CD4-positive, alpha-beta T cell treated with Interleukin-12 subunit alpha and Interleukin-12 subunit beta, for 1 hour (primary cell): ENCODE measurements around the gene DQX1.

Experiments
- DNase-seq: peaks from one replicate; pipeline ENCODE4 v3.0.0-alpha.2; 2020

DQX1 gene

DNA sequence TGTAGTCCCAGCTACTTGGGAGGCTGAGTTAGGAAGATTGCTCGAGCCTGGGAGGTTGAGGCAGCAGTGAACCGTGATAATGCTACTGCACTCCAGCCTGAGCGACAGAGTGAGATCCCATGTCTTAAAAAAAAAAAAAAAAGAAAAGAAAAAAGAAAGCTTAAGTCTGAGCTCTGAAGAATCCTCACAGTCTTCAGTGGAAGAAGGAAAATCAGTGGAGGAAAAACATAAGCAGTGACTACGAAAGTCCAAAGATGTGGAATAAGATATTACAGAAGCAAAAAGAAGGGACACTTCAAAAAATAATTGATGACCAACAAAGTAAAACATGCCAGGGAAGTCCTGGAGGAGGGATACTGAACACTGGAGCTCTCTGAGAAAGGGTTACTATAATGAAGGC, 15.8 kb downstream of the DQX1 start:
- no peak for DNase-seq

DNA sequence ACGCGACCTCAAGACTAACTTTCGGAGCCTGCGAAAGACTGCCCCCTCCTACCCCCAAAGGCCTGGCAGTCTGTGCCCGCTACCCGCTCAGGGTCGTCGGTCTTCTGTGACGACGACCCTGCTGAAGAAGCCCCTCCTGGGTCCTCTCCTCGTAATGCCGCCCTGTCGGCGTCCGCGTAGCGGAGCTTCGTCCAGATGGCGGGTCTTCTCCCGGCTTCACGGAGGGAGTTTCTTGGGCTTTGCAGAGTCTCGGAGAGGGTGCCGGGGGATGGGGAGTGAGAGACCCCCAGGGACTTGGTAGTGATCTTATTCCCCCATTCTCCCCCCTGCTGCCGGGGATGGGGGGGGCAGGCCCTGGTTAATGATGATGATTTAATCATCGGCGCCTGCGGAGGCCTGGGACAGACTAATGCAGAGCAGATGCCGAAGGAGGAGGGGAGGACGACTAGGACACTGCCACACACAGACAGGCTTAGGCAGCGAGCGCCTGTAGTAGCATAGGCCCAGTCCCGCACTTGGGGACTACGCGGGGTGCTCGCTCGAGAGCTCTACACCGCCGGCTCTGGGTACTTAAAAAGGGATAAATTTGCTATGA, 18.0 kb downstream of the DQX1 start:
- DNase-seq, result no peak

DNA sequence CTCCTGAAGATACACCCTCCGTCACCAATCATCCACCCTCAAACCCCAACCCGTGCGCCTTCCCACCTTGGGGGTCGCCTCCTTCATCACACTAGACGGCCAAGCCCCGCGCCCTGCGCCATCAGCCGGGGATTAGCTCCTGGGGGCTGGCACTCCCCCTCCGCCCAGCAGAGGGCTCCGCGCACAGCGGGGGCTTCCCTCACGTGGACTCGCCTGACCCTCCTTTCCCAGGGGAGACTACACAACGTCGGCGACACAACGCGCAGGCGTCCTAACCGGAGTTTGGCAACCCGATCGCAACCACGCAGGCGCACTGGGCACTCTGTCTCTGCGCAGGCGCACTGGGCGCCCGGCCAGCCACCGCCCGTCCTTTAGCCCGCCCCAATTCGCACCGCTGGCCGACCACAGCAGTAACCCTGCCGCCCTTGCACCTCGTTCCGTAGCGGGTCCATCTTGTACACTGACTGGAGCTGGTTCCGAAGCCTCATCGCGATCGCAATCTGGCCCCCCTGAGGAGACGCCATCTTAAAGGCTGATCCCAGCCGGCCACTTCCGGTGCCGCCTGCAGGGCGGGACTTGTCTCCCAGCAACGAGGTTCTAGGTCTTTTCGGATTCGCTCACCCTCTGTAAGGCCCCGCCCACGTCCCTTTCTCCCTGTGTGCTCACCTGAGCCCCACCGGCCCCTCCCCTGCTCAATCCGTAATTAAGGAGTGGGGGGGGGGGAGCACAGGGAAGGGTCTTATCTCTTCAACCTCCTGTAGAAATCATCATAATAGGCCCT, 18.7 kb downstream of the DQX1 start, which contains the start of gene PCGF1:
Gene PCGF1 (minus strand): TSS at position 551 of the 781 bp plus-strand sequence. CDS start 27 bp downstream, at position 524.
- peak; percentile 98 for DNase-seq

DNA sequence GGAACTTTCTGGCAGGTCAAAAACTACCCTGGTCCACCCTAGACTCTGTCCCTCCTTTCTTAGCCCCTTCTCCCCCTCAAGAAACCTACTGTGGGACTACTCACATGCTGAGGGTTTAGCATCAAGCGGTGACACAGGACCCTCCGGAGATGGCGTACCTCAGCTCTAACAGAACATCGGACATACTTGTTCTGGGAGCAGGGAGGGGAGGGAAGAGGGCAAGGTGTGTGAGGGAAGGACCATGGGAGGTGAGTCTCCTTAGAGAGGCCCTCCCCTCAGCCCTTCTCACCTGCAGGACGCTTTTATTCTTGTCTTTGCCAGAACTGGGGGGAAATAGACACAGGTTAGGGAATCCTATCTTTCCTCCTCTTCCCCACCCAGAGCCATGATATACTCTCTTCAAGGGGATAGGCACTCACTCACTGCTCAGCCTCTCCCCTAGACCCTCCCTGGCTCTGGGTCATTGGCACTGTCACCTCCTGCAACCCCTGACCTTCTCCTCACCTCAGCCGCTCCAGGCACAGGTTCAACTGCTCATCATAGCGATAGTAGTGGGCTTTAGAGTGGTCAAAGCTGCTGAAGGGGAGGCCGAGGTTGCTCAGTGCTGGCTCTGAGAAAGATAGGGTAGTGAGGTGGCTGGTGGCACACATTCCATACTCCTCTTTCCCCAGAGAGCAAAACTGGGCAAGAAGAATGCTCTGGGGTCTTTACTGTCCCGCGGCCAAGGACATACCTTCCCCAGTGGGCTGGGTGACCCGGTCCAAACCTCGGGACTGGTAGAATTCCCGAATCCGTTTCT, 20.4 kb downstream of the DQX1 start:
- DNase-seq, result no peak

DNA sequence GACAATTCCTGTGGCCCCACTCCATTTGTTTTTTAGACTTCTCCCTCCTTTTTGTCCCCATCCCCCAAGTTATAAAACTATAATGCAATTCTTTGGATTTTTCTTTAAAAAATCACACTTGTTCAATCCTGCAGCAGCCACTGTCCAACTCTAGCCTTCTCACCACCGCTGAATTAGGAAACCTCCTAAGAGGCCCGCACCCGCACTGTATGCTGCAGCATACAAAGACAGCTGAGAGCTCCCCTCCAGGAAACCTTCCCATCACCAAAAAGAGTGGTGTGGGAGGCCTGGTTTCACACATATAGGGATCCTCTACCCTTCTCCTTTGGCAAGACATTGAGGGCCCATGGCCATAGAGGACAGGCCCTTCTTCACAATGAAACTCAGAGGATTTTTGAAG, 21.4 kb downstream of the DQX1 start:
- no peak for DNase-seq

DNA sequence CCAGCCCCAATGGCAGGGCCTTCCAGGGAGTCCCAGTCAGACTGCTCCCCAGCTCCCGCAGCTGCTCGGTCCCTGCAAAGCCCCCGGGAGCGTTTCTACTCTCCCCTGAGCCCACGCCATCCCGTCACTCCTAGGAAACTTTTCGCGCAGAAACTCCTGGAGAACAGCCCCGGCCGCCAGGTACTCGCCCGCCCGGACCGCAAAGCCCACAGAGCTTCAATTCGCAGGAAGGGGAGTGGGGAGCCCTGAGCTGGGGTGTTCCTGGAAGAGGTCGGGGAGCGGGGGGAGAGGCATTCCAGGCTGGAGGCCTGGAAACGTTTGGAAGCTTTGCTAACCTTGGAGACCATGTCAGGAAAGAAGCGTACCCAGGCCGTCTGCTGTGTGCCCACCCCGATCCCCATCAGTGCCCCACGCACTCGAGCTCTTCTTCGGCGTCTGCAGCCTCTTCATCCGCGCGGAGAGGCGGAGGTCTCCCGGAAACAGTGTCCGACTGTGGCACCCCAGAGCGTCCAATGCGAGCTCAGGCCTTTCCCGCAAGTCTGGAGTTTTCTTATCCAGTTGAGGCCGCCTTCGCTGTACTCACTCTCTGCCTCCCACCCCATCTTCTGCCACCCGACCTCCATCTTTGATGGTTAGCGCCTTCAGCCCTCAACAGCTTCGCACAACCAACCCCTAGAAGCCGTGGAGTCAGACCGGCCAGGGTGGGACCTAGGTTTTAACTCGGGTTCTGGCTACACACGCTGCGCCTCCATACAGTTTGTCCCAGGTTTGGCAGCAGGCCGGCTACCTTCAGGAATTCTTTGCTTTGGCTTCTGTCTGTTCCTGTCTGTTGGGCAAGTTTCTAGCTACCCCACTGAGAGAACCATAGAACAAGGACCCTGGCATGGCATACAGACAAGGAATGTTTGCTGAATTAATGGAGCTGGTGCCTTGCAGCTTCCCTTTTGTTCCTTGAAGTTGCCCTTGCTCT, 22.2 kb downstream of the DQX1 start:
- no peak for DNase-seq

DNA sequence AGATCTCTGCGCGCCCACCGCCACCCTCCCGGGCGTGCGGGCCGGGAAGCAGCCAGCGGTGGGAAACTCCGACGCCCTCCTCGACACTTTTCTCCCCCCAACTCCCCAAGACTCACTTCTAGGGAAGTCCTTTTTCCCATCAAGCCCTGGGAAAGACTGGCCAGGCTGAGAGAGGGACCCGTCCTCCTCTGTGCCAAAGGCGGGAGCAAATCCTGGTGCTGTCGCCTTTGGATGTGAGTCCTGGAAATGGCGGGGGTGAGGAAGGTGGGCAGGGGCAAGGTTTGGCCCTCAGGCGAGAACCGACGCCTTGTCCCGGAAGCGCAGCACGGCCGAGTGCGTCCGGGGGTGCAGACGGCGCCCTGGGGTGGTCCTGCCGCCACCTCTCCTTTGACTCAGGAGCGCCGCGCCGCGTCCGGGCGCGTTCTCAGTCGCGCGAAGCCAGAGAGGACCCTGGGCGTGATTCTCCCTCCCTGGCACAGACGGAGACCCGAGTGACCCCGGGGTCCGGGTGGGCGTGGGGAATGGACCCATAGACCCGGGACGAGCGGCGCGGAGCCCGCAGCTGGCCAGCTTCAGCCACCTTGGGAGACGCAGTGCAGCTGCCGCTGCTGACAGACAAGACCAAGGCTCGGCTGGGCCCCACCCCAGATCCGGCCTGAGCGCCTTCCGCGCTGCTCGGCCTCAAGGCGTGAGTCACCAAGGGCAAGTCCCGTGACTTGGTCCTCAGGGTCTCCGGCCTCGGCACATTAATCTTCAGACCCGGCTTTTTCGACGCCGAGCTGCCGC, 23.1 kb downstream of the DQX1 start:
- DNase-seq, result peak; percentile 48

DNA sequence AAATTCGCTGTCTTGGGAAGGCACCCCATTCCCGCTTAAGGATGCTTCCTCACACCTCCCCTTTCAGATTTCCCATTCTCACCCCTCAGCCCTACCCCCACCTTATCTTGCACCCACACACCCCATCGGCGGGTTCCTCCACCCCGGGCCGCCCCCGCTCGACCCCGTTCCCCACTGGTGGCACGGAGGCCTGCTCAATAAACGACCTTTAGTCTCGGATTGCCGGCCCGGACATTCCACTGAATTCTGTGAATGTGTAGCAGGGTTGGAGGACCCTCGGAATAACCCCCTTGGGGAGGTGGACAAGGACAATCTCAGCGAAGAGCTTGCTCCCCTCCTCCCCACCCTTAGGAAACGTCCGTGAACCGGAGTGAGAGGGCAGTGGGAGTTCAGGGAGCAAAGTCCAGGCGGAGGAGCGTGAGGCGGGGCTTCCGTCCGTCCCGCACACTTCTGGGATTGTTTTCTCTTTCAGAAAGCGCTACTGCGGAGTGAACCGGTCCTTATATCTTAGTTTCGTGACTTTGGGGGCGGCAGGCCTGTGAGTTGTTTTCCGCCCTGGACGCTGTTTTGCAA, 23.8 kb downstream of the DQX1 start:
- DNase-seq, result no peak

DNA sequence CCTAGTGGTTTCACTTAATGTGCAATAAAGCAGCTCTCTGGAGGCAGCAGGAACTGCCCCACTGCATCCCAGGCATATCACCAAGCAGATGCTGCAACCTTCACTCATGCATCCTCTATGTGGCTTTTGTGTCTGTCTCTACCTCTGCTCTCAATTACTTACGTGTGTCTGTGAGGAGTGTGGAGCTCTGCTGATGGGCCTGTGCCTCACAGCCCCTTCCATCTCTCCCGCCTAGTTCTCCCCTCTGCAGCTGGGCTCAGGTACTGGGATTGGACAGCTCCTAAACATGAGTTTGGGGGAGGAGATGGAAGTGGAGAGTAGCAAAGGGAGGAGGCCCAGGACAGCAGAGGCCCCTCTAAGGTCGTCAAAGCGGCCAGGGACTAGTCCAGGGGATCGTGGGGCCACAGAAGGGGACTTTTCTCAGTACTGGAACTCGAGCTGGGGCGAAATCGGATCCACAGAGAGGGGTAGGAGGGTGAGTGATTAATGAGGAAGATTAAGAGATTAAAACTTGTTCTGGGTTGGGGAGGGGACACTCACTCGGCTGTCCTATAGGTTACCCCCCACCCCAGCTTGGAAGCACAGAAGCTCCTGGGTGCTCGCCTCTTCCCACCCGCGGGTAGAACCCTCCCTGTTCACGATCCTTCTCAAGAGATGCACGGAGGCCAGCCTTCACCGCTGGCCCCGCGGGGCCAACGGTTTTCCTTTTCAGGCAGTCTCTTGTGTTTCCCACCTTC, 24.5 kb downstream of the DQX1 start:
- DNase-seq, result no peak

DNA sequence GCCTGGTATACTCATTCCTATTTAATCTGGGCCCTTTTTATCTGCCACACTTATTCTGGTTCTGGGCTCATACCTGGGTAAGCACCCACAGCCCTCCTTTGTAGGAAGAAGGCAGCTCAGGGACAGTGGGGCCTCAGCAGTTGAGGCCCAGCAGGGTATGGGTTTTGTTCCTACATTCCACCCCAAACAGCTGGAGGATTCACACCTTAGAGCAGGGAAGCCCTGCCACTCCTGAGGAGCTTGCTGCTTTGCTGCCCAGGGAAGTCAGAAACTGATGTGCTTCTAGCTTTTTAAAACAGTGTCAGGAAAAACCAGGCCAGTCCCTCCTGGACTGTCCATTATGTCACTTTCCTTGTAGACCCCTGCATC, 25.5 kb downstream of the DQX1 start:
- DNase-seq, result no peak

DNA sequence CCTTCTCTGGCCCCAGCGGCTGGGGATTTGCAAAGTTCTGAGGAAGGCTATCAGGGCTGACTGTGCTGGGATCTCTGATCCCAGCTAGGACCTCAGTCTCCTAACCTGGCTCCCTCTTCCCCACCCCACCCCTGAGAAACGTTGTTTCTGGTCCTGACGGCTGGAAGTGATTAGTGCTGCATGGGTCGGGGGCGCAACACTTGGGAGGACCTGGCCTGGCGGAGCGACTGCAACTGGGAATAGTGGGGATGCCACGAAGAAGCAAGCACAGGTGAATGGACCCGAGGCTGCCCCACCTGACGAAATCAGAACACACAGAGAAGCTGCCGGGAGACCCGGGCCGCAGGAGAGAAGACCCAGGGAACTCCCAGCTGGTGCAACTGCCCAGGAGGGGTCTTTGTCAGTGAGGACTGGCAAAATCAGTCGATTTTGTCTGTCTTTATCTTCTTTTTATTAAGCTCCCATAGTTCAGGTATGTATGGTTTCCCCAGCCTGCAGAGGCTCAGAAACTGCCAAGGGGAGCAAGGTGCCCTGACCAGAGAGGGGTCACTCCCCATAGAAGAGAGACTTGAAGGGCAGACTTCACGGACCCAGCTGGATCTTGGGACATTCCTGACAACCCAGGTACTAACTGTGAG, 26.0 kb downstream of the DQX1 start:
- DNase-seq, result no peak

DNA sequence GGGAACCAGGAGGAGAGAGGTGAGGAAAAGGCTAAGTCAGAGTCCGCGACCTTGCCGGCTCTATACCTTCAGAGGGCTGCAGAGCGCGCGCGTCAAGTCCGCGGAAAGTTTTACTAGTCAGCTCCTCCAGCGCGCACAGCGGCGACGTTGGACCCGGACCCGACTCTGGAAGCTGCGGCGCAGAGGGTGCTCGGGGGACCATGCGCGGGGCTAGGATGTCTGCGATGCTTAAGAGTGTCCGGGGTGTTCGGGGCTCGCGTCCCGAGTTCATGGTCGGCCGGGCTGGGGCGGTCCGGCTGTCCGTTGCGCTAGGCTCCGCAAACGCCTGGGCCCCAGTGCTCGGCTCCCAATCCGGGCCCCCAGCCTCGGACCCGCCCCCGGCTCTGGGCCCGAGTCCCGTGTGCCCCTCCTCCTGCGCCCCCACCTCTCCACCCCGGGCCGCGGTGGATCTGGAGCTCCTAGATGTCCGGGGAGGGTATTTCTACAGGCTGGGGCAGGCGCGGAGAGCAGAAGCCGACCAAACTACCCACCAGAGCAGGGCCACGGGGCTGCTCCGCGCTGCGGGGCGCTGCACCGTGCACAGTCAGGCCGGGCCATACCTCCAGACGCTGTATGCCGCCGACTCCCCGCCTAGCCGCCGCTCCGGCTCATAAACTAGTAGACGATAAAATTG, 26.6 kb downstream of the DQX1 start, which contains the start of gene LBX2:
Gene LBX2 (minus strand): TSS at position 337 of the 673 bp plus-strand sequence. CDS start 66 bp downstream, at position 271.
- DNase-seq, result no peak

DNA sequence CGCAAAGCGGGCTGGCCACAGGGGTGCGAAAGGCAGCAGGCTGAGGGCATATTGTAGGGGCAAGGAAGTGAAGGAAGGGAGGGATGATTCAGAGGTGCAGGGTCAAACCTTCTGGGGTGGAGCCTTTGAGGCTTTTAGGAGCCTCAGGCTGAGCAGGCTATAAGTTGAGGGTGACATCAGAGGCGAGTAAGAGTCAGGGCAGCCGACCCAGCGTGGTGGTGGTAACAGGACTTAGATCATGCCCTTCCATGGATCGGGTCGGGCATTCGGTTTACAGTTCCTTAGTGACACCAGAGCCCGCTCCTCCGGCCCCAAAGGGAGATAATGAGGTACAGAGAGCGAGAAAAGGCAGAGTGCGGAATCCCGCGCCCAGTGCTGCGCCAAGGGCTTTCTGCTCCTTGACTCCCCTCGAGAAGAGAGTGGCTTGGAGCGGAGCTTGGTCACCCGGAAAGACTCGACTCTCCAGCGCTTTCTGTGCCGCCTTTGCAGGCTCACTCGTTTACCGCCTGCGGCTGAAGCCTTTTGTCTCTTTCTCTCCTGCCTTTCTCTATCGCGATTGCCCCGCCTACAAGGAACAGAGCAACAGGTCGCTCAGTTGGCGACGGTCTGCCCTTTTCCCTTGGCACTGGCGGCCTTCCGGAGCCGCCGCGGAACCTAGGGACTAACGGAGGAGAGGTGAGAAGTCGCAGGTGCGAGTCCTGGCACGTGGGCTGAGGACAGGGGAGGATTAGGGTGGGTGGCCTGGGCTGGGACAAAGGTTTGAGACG, 27.3 kb downstream of the DQX1 start:
- DNase-seq, result no peak

DNA sequence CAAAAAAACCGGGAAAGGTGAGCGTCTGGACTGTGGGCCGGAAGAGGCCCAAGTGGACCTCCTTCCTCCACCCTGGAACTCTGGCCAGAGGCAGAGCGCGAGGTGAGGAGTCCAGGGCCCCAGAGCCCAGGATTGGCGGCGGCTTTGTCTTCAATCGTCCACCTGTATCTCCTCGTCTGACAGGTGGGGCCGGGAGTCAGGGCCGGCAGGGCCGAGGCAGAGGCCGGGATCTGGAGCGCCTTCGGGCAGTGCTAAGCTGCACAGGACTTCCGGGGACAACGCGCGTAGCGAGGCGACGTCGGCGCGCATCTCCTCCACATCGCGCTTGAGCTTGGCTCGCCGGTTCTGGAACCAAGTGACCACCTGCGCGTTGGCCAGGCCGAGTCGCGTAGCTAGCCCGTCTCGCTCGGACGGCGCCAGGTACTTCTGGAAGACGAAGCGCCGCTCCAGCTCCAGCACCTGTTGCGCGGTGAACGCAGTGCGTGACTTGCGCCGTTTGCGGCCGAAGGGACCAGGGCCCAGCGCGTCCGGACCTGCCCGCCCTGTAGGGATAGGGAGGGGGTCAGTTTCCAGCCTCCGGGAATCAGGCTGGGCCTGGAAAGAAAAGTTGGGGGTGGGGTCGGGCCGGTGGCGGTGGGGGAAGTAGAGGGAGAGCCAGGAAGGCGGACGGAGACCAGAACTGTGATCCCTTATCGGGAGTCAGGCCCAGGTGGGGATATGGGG, 28.1 kb downstream of the DQX1 start:
- peak; percentile 37 for DNase-seq

DNA sequence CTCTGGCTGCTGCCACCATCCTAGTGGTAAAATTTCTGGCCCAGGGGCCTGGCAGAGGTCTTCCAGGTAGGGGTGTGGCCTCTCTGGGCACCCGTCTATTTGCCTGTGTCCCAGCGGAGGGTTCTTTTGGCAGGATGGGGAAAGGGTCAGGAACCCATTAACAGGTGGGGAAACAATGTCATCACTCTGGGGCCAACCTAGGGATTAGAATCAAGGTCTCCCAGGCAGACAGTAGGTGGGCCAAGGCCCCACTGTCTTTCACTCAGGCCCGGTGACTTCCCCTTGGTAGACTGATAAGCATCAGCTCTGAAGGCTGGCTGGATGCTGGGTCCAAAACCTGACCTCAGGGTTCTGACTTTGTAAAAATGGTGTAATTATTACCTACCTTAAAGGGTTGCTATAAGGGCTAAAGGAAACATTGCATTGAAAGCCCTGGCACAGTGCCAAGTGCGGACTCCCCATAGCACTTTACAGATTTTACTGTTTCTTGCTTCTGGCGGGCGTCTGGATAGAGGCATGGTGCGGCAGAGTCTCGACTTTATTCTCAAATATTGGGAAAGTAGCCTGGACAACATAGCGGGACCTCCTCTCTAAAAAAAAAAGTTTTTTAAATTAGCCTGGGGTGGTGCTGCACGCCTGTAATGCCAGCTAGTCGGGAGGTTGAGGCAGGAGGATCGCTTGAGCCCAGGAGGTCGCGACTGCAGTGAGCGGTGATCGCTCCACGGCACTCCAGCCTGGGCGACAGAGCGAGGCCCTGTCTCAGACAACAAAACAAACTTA, 28.8 kb downstream of the DQX1 start:
- DNase-seq, result no peak

DNA sequence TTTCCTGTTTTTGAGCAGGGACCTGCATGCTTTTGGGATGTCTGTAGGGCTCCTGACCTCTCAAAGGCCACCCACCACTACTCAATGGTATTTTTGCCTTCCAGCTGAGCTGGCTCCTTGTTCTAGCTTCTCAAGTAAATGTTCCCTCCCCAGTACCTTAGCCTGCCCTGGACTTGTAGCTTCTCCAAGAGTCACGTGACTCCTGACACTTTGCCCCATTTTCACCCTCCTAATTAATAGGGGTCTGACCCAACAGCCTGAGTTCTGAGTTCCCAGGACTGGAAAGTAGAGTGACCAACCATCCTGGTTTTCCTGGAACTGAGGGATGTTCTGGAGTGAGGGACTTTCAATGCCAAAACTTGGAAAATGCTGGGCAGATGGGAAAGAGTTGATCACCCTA, 30.6 kb downstream of the DQX1 start:
- no peak for DNase-seq

DNA sequence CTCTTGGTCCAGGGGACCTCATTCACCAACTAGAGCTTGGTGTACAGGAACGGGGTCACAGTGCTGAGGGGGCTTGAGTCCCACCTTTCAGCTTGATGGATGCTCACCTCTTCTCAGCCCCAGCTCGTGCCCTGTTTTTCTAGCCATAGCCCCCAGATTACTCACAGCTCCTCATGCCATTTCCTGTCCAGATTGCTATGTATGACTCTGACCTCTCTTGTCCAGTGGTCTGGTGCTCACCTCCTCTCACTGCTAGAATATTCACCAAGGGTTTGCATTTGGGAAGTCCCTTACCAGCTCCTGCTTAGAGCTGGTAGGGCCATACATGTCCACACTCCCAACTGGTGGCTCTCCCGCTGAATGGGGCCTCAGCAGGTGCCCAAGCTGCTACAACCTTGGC, 32.5 kb downstream of the DQX1 start:
- DNase-seq, result no peak
